SK-N-SH (cell line): ENCODE measurements around the gene PPID.

ENCODE experiments used
- CTCF ChIP-seq: fragments of 200-600 bp; sonication (generic); IDR thresholded peaks from 2 replicates; pipeline ENCODE4 v1.6.1; 2017; ENCODE audit warnings: antibody characterized with exemption, mild to moderate bottlenecking, moderate library complexity
- EP300 ChIP-seq, 2 experiments: IDR thresholded peaks; 2 replicates each; pipeline versions ENCODE4 v1.4.0 to v1.6.1; 2012; ENCODE audit warnings: borderline replicate concordance in 1 of 2, low read depth in 1 of 2, low read length in 1 of 2
- EZH2phosphoT487 ChIP-seq: fragments of 200-600 bp; sonication (generic); IDR thresholded peaks from 2 replicates; pipeline ENCODE4 v1.6.1; 2017; ENCODE audit warnings: low read depth, mixed run types, mild to moderate bottlenecking, antibody characterized with exemption, moderate library complexity, borderline replicate concordance
- MAX ChIP-seq: IDR thresholded peaks from 2 replicates; pipeline ENCODE4 v1.4.0; 2012; ENCODE audit warnings: low read depth
- NFIC ChIP-seq: IDR thresholded peaks from 2 replicates; pipeline ENCODE4 v1.4.0; 2012; ENCODE audit warnings: borderline replicate concordance
- NRF1 ChIP-seq: IDR thresholded peaks from 2 replicates; pipeline ENCODE4 v1.6.1; 2012; ENCODE audit warnings: low read depth, mild to moderate bottlenecking, low read length
- POLR2AphosphoS5 ChIP-seq: IDR thresholded peaks from 2 replicates; pipeline ENCODE4 v1.6.1; 2012; ENCODE audit warnings: low read depth, low read length
- REST ChIP-seq: IDR thresholded peaks from 2 replicates; pipeline ENCODE4 v1.6.1; 2012; ENCODE audit warnings: mild to moderate bottlenecking, low read depth, low read length, moderate library complexity
- RFX5 ChIP-seq: IDR thresholded peaks from 2 replicates; pipeline ENCODE4 v1.6.1; 2012; ENCODE audit warnings: mild to moderate bottlenecking, improper control_type of control experiment, low read length
- SIN3A ChIP-seq: IDR thresholded peaks from 2 replicates; pipeline ENCODE4 v1.6.1; 2012; ENCODE audit warnings: low read depth, mild to moderate bottlenecking, low read length, moderate library complexity, borderline replicate concordance
- TAF1 ChIP-seq: IDR thresholded peaks from 2 replicates; pipeline ENCODE4 v1.6.1; 2012; ENCODE audit warnings: low read depth, mild to moderate bottlenecking, low read length, moderate library complexity, borderline replicate concordance
- TCF12 ChIP-seq: IDR thresholded peaks from 2 replicates; pipeline ENCODE4 v1.4.0; 2012
- YY1 ChIP-seq: IDR thresholded peaks from 2 replicates; pipeline ENCODE4 v1.4.0; 2012; ENCODE audit warnings: low read depth, mild to moderate bottlenecking

- no peak for TF ChIP-seq CTCF
- no peak for TF ChIP-seq MAX
- TF ChIP-seq EP300 (IDR thresholded peaks at IDR 0.05; ENCODE audit: borderline replicate concordance in 1 of 2, low read depth in 1 of 2, low read length in 1 of 2): no peak
- TF ChIP-seq POLR2AphosphoS5: no peak
- no peak for TF ChIP-seq EZH2phosphoT487
- TF ChIP-seq SIN3A: no peak
- TF ChIP-seq YY1: no peak
- no peak for TF ChIP-seq NRF1
- no peak for TF ChIP-seq TCF12
- TF ChIP-seq NFIC: no peak
- TF ChIP-seq REST: no peak
- no peak for TF ChIP-seq RFX5
- no peak for TF ChIP-seq TAF1
Measured at GRCh38 chr4:158770671-158771070, 47.5 kb upstream of the PPID start.
